Measurements from ENCODE around the gene NEGR1.

Gene NEGR1

GRCh38 chr1:72229893-72230292 lies 52.4 kb downstream of the NEGR1 start:
- DNase-seq = no peak

GRCh38 chr1:72227667-72228066 lies 54.7 kb downstream of the NEGR1 start:
- no peak for DNase-seq

- no peak for DNase-seq
These were observed 57.8 kb downstream of the NEGR1 start for GRCh38 chr1:72224506-72224905.

- DNase-seq = no peak
These were observed 60.5 kb downstream of the NEGR1 start for GRCh38 chr1:72221811-72222210.

- DNase-seq = no peak
These were observed 64.1 kb downstream of the NEGR1 start for GRCh38 chr1:72218141-72218739.

GRCh38 chr1:72207059-72207458 lies 75.3 kb downstream of the NEGR1 start:
- DNase-seq = no peak

GRCh38 chr1:72202761-72203160 lies 79.6 kb downstream of the NEGR1 start:
- no peak for DNase-seq

- no peak for DNase-seq
These were observed 84.6 kb downstream of the NEGR1 start for GRCh38 chr1:72197786-72198185.

GRCh38 chr1:72186733-72187307 lies 95.5 kb downstream of the NEGR1 start:
- no peak for DNase-seq

GRCh38 chr1:72184099-72184701 lies 98.1 kb downstream of the NEGR1 start:
- no peak for DNase-seq

- no peak for DNase-seq
These were observed 99.5 kb downstream of the NEGR1 start for GRCh38 chr1:72182859-72183258.

- no peak for DNase-seq
These were observed 104.1 kb downstream of the NEGR1 start for GRCh38 chr1:72178266-72178665.

- no peak for DNase-seq
These were observed 104.6 kb downstream of the NEGR1 start for GRCh38 chr1:72177711-72178110.

GRCh38 chr1:72170246-72170645 lies 112.1 kb downstream of the NEGR1 start:
- DNase-seq = no peak

GRCh38 chr1:72166426-72166825 lies 115.9 kb downstream of the NEGR1 start:
- no peak for DNase-seq

GRCh38 chr1:72150508-72150907 lies 131.8 kb downstream of the NEGR1 start:
- DNase-seq = no peak

GRCh38 chr1:72141875-72142274 lies 140.5 kb downstream of the NEGR1 start:
- DNase-seq = no peak

GRCh38 chr1:72140222-72140621 lies 142.1 kb downstream of the NEGR1 start:
- DNase-seq = no peak

GRCh38 chr1:72137656-72138055 lies 144.7 kb downstream of the NEGR1 start:
- no peak for DNase-seq

GRCh38 chr1:72129869-72130268 lies 152.5 kb downstream of the NEGR1 start:
- no peak for DNase-seq

GRCh38 chr1:72122099-72122880 lies 160.0 kb downstream of the NEGR1 start:
- DNase-seq = no peak

- no peak for DNase-seq
These were observed 162.8 kb downstream of the NEGR1 start for GRCh38 chr1:72119491-72119890.

GRCh38 chr1:72117621-72118020 lies 164.7 kb downstream of the NEGR1 start:
- no peak for DNase-seq

- DNase-seq = no peak
These were observed 167.0 kb downstream of the NEGR1 start for GRCh38 chr1:72115290-72115689.

All from NCI-H1417 treated with DMSO at 0.1 percent for 48 hours (cell line).